ENCODE measurements around the gene SLC25A42. TPM values are rescaled to one million over a fixed set of nuclear protein-coding genes. Genes with fewer than 3 reads are reported as not detected.

SLC25A42 gene
- total RNA-seq, 1 experiment from 2014 or later = 8.1 TPM

DNA sequence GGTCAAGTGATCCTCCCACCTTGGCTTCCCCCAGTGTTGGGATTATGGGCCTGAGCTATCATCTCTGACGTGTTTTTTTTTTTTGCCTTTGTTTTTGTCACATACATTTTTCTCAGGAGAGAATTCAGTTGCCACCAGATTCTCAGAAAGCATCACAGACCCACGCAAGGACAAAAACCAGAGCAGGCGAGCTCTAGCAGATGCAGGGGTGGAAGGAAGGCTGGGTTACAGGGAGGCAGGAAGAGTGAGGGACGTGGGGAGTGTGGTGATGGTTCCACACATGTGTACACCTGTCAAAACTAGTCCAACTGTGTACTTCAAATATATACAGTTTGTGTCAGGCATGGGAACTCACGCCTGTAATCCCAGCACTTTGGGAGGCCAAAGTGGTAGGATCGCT, 70.2 kb downstream of the SLC25A42 start:
- ATAC-seq = no peak
- CTCF ChIA-PET = interaction anchor here (1.3 to 1.8 kb wide), 4 partner anchors 14 to 71 kb away, joined by 3 to 8 read pairs (median 4); no protein-coding TSS in a partner anchor

GRCh38 chr19:19134687-19135158, 70.9 kb downstream of the SLC25A42 start:
- H3K4me3 Mint-ChIP-seq = peak overlapping the region; percentile 60
- H3K4me1 Mint-ChIP-seq = peaks cover 18% of the 10 kb centered on the region
- peaks cover 20% of the 10 kb centered on the region for H3K27me3 Mint-ChIP-seq (ENCODE audit: low read depth)
- ATAC-seq (peak; percentile 68), DNase-seq (ENCODE audit: low spot score) (peak; percentile 82)
- ChIA-PET POLR2A (no interaction called here), CTCF (interaction anchor here (1.0 to 2.1 kb wide), 11 partner anchors 11 to 208 kb away, joined by 3 to 10 read pairs (median 5); no protein-coding TSS in a partner anchor)
- no peak overlapping the region for H3K27ac Mint-ChIP-seq
- H3K9me3 Mint-ChIP-seq = peaks cover 12% of the 10 kb centered on the region
- H3K36me3 Mint-ChIP-seq = peaks cover 27% of the 10 kb centered on the region
- TF ChIP-seq ZNF416 (CRISPR knock-in tag; IDR thresholded peaks at IDR 0.05) (no peak), SOX15 (CRISPR knock-in tag; IDR thresholded peaks at IDR 0.05) (no peak), TCF7 (CRISPR knock-in tag; IDR thresholded peaks at IDR 0.05; ENCODE audit: low read depth) (no peak), FOXJ3 (CRISPR knock-in tag; IDR thresholded peaks at IDR 0.05; ENCODE audit: borderline replicate concordance) (no peak), ZNF423 (CRISPR knock-in tag; IDR thresholded peaks at IDR 0.05) (no peak), NFYB (CRISPR knock-in tag; conservative IDR thresholded peaks at IDR 0.05; ENCODE audit: low read depth) (0 out of 2 replicates have a peak, but pooled peaks have one; percentile 15), ESRRA (CRISPR knock-in tag; IDR thresholded peaks at IDR 0.05; ENCODE audit: borderline replicate concordance) (no peak), SMAD3 (CRISPR knock-in tag; IDR thresholded peaks at IDR 0.05; ENCODE audit: borderline replicate concordance) (no peak), JAZF1 (CRISPR knock-in tag; IDR thresholded peaks at IDR 0.05) (no peak), RORB (CRISPR knock-in tag; IDR thresholded peaks at IDR 0.05) (no peak), GRHL2 (CRISPR knock-in tag; IDR thresholded peaks at IDR 0.05; ENCODE audit: insufficient replicate concordance, severe bottlenecking) (no peak)
- TF ChIP-seq, protein P1, sequence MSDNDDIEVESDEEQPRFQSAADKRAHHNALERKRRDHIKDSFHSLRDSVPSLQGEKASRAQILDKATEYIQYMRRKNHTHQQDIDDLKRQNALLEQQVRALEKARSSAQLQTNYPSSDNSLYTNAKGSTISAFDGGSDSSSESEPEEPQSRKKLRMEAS (CRISPR knock-in tag; IDR thresholded peaks at IDR 0.05) = peak; percentile 51; the same call in 1 of the 2 replicates
- TF ChIP-seq, protein P2, sequence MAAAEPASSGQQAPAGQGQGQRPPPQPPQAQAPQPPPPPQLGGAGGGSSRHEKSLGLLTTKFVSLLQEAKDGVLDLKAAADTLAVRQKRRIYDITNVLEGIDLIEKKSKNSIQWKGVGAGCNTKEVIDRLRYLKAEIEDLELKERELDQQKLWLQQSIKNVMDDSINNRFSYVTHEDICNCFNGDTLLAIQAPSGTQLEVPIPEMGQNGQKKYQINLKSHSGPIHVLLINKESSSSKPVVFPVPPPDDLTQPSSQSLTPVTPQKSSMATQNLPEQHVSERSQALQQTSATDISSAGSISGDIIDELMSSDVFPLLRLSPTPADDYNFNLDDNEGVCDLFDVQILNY (CRISPR knock-in tag; IDR thresholded peaks at IDR 0.05) = peak; percentile 55; the same call in 1 of the 2 replicates

More for the DNA sequence above, 70.2 kb downstream of the SLC25A42 start:
- no peak for DNase-seq (ENCODE audit: low spot score)
- peaks cover 27% of the 10 kb centered on the region for H3K36me3 Mint-ChIP-seq
- peaks cover 12% of the 10 kb centered on the region for H3K9me3 Mint-ChIP-seq
- H3K4me3 Mint-ChIP-seq = no peak overlapping the region
- no peak for TF ChIP-seq JUN (CRISPR knock-in tag; IDR thresholded peaks at IDR 0.05)
- no peak for TF ChIP-seq ELF4 (CRISPR knock-in tag; IDR thresholded peaks at IDR 0.05; ENCODE audit: low read depth)
- no peak for TF ChIP-seq GRHL2 (CRISPR knock-in tag; IDR thresholded peaks at IDR 0.05; ENCODE audit: insufficient replicate concordance, severe bottlenecking)
- no peak for TF ChIP-seq SMAD4 (CRISPR knock-in tag; IDR thresholded peaks at IDR 0.05)
- no peak for TF ChIP-seq NFE2L1 (CRISPR knock-in tag; IDR thresholded peaks at IDR 0.05)
- TF ChIP-seq CREB1 (CRISPR knock-in tag; IDR thresholded peaks at IDR 0.05) = no peak
- TF ChIP-seq, protein P1 (CRISPR knock-in tag; IDR thresholded peaks at IDR 0.05) = no peak
- TF ChIP-seq CREM (CRISPR knock-in tag; IDR thresholded peaks at IDR 0.05) = no peak
- TF ChIP-seq, protein P3, sequence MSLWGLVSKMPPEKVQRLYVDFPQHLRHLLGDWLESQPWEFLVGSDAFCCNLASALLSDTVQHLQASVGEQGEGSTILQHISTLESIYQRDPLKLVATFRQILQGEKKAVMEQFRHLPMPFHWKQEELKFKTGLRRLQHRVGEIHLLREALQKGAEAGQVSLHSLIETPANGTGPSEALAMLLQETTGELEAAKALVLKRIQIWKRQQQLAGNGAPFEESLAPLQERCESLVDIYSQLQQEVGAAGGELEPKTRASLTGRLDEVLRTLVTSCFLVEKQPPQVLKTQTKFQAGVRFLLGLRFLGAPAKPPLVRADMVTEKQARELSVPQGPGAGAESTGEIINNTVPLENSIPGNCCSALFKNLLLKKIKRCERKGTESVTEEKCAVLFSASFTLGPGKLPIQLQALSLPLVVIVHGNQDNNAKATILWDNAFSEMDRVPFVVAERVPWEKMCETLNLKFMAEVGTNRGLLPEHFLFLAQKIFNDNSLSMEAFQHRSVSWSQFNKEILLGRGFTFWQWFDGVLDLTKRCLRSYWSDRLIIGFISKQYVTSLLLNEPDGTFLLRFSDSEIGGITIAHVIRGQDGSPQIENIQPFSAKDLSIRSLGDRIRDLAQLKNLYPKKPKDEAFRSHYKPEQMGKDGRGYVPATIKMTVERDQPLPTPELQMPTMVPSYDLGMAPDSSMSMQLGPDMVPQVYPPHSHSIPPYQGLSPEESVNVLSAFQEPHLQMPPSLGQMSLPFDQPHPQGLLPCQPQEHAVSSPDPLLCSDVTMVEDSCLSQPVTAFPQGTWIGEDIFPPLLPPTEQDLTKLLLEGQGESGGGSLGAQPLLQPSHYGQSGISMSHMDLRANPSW (CRISPR knock-in tag; conservative IDR thresholded peaks at IDR 0.05; ENCODE audit: low read depth) = no peak
- TF ChIP-seq ERG (CRISPR knock-in tag; IDR thresholded peaks at IDR 0.05) = no peak
- no peak for TF ChIP-seq SMAD3 (CRISPR knock-in tag; IDR thresholded peaks at IDR 0.05; ENCODE audit: borderline replicate concordance)
- no peak for TF ChIP-seq MYBL2 (CRISPR knock-in tag; IDR thresholded peaks at IDR 0.05)
- TF ChIP-seq NR2C2 (CRISPR knock-in tag; IDR thresholded peaks at IDR 0.05) = no peak
- no peak for TF ChIP-seq ZBTB43 (CRISPR knock-in tag; IDR thresholded peaks at IDR 0.05)
- TF ChIP-seq CDX4 (CRISPR knock-in tag; IDR thresholded peaks at IDR 0.05; ENCODE audit: borderline replicate concordance) = no peak
- no peak for TF ChIP-seq JAZF1 (CRISPR knock-in tag; IDR thresholded peaks at IDR 0.05)
- no peak for TF ChIP-seq NFYB (CRISPR knock-in tag; conservative IDR thresholded peaks at IDR 0.05; ENCODE audit: low read depth)
- no peak for TF ChIP-seq ESRRA (CRISPR knock-in tag; IDR thresholded peaks at IDR 0.05; ENCODE audit: borderline replicate concordance)
- no peak for TF ChIP-seq ZNF219 (CRISPR knock-in tag; IDR thresholded peaks at IDR 0.05; ENCODE audit: borderline replicate concordance)
- no peak overlapping the region for H3K27ac Mint-ChIP-seq
- POLR2A ChIA-PET = no interaction called here
- H3K27me3 Mint-ChIP-seq (ENCODE audit: low read depth) = peaks cover 19% of the 10 kb centered on the region
- H3K4me1 Mint-ChIP-seq = peaks cover 18% of the 10 kb centered on the region
